HepG2 (cell line): ENCODE results near the gene POLR3E. TPM values are rescaled to one million over a fixed set of nuclear protein-coding genes. Genes with fewer than 3 reads are reported as not detected.
A peak's percentile ranks its signal among the peaks of the same experiment; 100 is the strongest.

ENCODE experiments used
- ATAC-seq: fragments of 200-7000 bp; cut with Tn5 transposase; 3 replicates; pipeline ENCODE4 v1.9.1; 2020; ENCODE audit warnings: mild to moderate bottlenecking, moderate library complexity
- BruUV-seq: library from RNA; stranded (reverse); fragments of 400-500 nt; replicated peaks from 2 replicates; lab custom pipeline; 2021; lab: Mats Ljungman, UMichigan
- CTCF ChIA-PET: fragments of 300-600 bp; formaldehyde crosslinking; extraction: SDS; loops from one replicate; lab custom pipeline; 2021; ENCODE audit warnings: low total read pairs, inconsistent platforms, low intra/inter-chr PET ratio; lab: Yijun Ruan, JAX
- POLR2A ChIA-PET: fragments of 350-600 bp; sonication (Branson Sonifier 250); formaldehyde crosslinking; loops from one replicate; lab custom pipeline; 2020; ENCODE audit warnings: antibody characterized with exemption, inconsistent platforms; lab: Yijun Ruan, JAX
- DNase-seq: peaks from one replicate; pipeline ENCODE4 v3.0.0-alpha.2; 2015; ENCODE audit warnings: low spot score
- FAIRE-seq: peaks from 3 replicates; lab custom pipeline; 2011; peaks lifted over from hg19 to GRCh38; lab: Jason Lieb, UNC
- H2AFZ ChIP-seq: one replicate; pipeline ENCODE4 v1.6.1; 2011; ENCODE audit warnings: low read length, inconsistent platforms
- H3K27ac ChIP-seq: fragments of 300-600 bp; 3 replicates; pipeline ENCODE4 v1.8.0; 2011; ENCODE audit warnings: mixed run types, mild to moderate bottlenecking, mixed read lengths, low read length, inconsistent platforms; ENCODE audit not compliant: insufficient read depth; ENCODE audit errors: extremely low read length
- H3K27me3 ChIP-seq, 2 experiments: fragments of 200-600 bp in 1 of 2; 2 replicates in 1 of 2; 3 replicates in 1 of 2; pipeline versions ENCODE4 v1.6.0 to v1.8.0; 2011; ENCODE audit warnings: low read length in 2 of 2, mild to moderate bottlenecking in 2 of 2, moderate library complexity in 2 of 2, inconsistent platforms in 1 of 2; ENCODE audit not compliant: insufficient read depth in 2 of 2, control insufficient read depth in 1 of 2
- H3K36me3 ChIP-seq, 2 experiments: fragments of 200-600 bp in 1 of 2; replicated peaks in 1 of 2; 2 replicates in 1 of 2; 3 replicates in 1 of 2; pipeline versions ENCODE4 v1.5.1 to v1.8.0; 2011; ENCODE audit warnings: low read length in 2 of 2, inconsistent platforms in 1 of 2; ENCODE audit not compliant: insufficient read depth in 2 of 2, control insufficient read depth in 1 of 2
- H3K4me1 ChIP-seq: 2 replicates; pipeline ENCODE4 v1.5.1; 2012; ENCODE audit warnings: low read length, inconsistent platforms; ENCODE audit not compliant: insufficient read depth
- H3K4me2 ChIP-seq: 2 replicates; pipeline ENCODE4 v1.6.0; 2011; ENCODE audit warnings: low read depth, low read length, inconsistent platforms
- H3K4me3 ChIP-seq, 3 experiments: fragments of 200-600 bp in 1 of 3; sonication (generic), shearing (Covaris generic) in 1 of 3; replicated peaks in 1 of 3; 2 replicates each; pipeline ENCODE4 v1.5.1; 2011 to 2016; ENCODE audit warnings: low read length in 3 of 3, inconsistent platforms in 2 of 3, low read depth in 2 of 3, mild to moderate bottlenecking in 2 of 3, control low read depth in 1 of 3, mixed read lengths in 1 of 3; ENCODE audit not compliant: insufficient read depth in 1 of 3
- H3K79me2 ChIP-seq: one replicate; pipeline ENCODE4 v1.6.1; 2011; ENCODE audit warnings: low read length, inconsistent platforms; ENCODE audit not compliant: insufficient read depth
- H3K9ac ChIP-seq: 2 replicates; pipeline ENCODE4 v1.6.0; 2011; ENCODE audit warnings: mild to moderate bottlenecking, low read depth, low read length, inconsistent platforms; ENCODE audit not compliant: insufficient read depth
- H3K9me3 ChIP-seq: 2 replicates; pipeline ENCODE4 v1.5.1; 2012; ENCODE audit warnings: mild to moderate bottlenecking, low read length
- H4K20me1 ChIP-seq: 2 replicates; pipeline ENCODE4 v1.6.0; 2011; ENCODE audit warnings: inconsistent platforms, mild to moderate bottlenecking, low read length, moderate library complexity; ENCODE audit not compliant: insufficient read depth
- AGO2 ChIP-seq: fragments of 200-400 bp; formaldehyde crosslinking; optimal IDR thresholded peaks from 2 replicates; pipeline ENCODE3; 2017; ENCODE audit warnings: mild to moderate bottlenecking, low read depth, low read length, moderate library complexity
- HNRNPL ChIP-seq: fragments of 200-400 bp; formaldehyde crosslinking; IDR thresholded peaks from 2 replicates; pipeline ENCODE4 v1.6.1; 2017; ENCODE audit warnings: mild to moderate bottlenecking, low read depth, low read length
- MAFF ChIP-seq: IDR thresholded peaks from 2 replicates; pipeline ENCODE4 v1.6.1; 2011; ENCODE audit warnings: low read depth, low read length, improper control_type of control experiment
- POLR2G ChIP-seq: fragments of 200-400 bp; formaldehyde crosslinking; IDR thresholded peaks from 2 replicates; pipeline ENCODE4 v1.6.1; 2018; ENCODE audit warnings: mild to moderate bottlenecking, low read depth, low read length, moderate library complexity
- RBM22 ChIP-seq: fragments of 200-400 bp; formaldehyde crosslinking; optimal IDR thresholded peaks from 2 replicates; pipeline ENCODE3; 2017; ENCODE audit warnings: mild to moderate bottlenecking, low read length, moderate library complexity
- SCMH1 ChIP-seq: sonication (generic); formaldehyde crosslinking; IDR thresholded peaks from 2 replicates; pipeline ENCODE4 v1.9.0; 2021; ENCODE audit warnings: missing genetic modification reagents, mild to moderate bottlenecking, borderline replicate concordance
- SRF ChIP-seq: IDR thresholded peaks from 2 replicates; pipeline ENCODE4 v1.6.1; 2011; ENCODE audit warnings: mild to moderate bottlenecking, low read depth, low read length, moderate library complexity
- TARDBP ChIP-seq: sonication (generic); formaldehyde crosslinking; IDR thresholded peaks from 2 replicates; pipeline ENCODE4 v1.8.0; 2022; ENCODE audit warnings: mild to moderate bottlenecking, missing genetic modification reagents
- ZKSCAN1 ChIP-seq: fragments of 150-350 bp; IDR thresholded peaks from 2 replicates; pipeline ENCODE4 v1.6.1; 2014; ENCODE audit warnings: low read length
- ZNF253 ChIP-seq: sonication (generic); formaldehyde crosslinking; IDR thresholded peaks from 2 replicates; pipeline ENCODE4 v1.8.0; 2022; ENCODE audit warnings: mild to moderate bottlenecking, missing genetic modification reagents, borderline replicate concordance
- ZNF333 ChIP-seq: sonication (generic); formaldehyde crosslinking; IDR thresholded peaks from 2 replicates; pipeline ENCODE4 v1.4.0; 2020; ENCODE audit warnings: mild to moderate bottlenecking, missing genetic modification reagents, borderline replicate concordance
- ZNF367 ChIP-seq: sonication (generic); formaldehyde crosslinking; IDR thresholded peaks from 2 replicates; pipeline ENCODE4 v1.4.0; 2020; ENCODE audit warnings: missing genetic modification reagents, borderline replicate concordance
- ZNF746 ChIP-seq: sonication (generic); formaldehyde crosslinking; IDR thresholded peaks from 2 replicates; pipeline ENCODE4 v1.8.0; 2022; ENCODE audit warnings: mild to moderate bottlenecking, missing genetic modification reagents
- ZNF878 ChIP-seq: sonication (generic); formaldehyde crosslinking; IDR thresholded peaks from 2 replicates; pipeline ENCODE4 v1.8.1; 2023; ENCODE audit warnings: mild to moderate bottlenecking, missing genetic modification reagents, moderate library complexity
- WGBS: methylation state at CpG from one replicate; pipeline ENCODE4 v1.1.6; 2017; ENCODE audit warnings: low lambda C conversion rate; 5-methylcytosine and 5-hydroxymethylcytosine counted together
- in situ Hi-C: cut with HindIII; loops from 2 replicates; pipeline ENCODE4 v1.10.0; 2017; ENCODE audit warnings: low pct_unique_long_range_greater_than_20kb; ENCODE audit not compliant: extremely low pct_ligation_motif_present
- intact Hi-C: fragments of 100-400 bp; cut with micrococcal nuclease; formaldehyde crosslinking; loops from one replicate; pipeline ENCODE4 v1.10.0; 2022; ENCODE audit not compliant: unreplicated experiment
- polyA plus RNA-seq, 8 experiments: library from polyadenylated mRNA; depleted of rRNA in 3 of 8; stranded (reverse) in 7 of 8; unstranded in 1 of 8; fragments of >200 nt; fragmentation: Illumina TruSeq in 4 of 8; extraction: Trizol in 4 of 8; gene quantifications; 2 replicates each; pipeline versions ENCODE4 v1.2.1 to v1.2.3, GENCODE V29; 2011 to 2016; ENCODE audit warnings: low read depth in 4 of 8, missing spikeins in 1 of 8, mixed read lengths in 1 of 8; ENCODE audit not compliant: insufficient read depth in 1 of 8
- total RNA-seq, 5 experiments: library from RNA; depleted of rRNA; stranded (reverse); fragments of >200 nt; fragmentation: Illumina TruSeq; extraction: Trizol; gene quantifications; 2 replicates each; pipeline ENCODE4 v1.2.3, GENCODE V29; 2016; ENCODE audit warnings: low read depth in 1 of 5
- TF ChIP-seq, protein P1 (sequence below): sonication (generic); formaldehyde crosslinking; IDR thresholded peaks from 2 replicates; pipeline ENCODE4 v1.9.0; 2021; ENCODE audit warnings: missing genetic modification reagents, borderline replicate concordance
- TF ChIP-seq, protein P2 (sequence below): sonication (generic); formaldehyde crosslinking; IDR thresholded peaks from 2 replicates; pipeline ENCODE4 v1.5.0; 2020; ENCODE audit warnings: missing genetic modification reagents
- TF ChIP-seq, protein P3 (sequence below): sonication (generic); formaldehyde crosslinking; IDR thresholded peaks from 2 replicates; pipeline ENCODE4 v1.4.0; 2020; ENCODE audit warnings: missing genetic modification reagents, borderline replicate concordance
- TF ChIP-seq, protein P4 (sequence below): fragments of 450-650 bp; IDR thresholded peaks from 2 replicates; pipeline ENCODE4 v1.6.1; 2016

The POLR3E gene
- total and polyA plus RNA-seq, 2 of the 13 experiments (the other 11 are each of a cell fraction or from before 2014, with no cell fraction given) = 135 to 262 TPM

DNA sequence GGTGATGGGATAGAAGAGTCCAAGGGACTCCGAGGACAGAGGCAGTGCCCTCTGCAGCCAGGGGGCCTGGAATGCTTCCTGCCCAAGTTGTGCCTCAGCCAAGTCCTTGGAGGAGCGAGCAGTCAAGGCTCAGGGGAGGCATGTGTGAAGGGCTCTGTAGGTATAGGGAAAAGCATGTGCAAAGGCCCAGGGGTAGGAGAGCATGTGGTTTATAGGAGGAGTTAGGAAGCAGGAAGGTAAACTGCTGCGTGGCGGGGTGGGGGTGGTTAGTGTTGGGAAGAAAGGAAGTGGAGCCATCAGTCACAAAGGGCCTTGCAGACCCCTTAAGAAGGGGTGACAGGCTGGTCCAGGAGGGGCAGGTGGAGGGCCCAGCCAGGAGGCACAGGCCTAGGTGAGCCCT lies 7.2 kb downstream of the POLR3E start:
- ATAC-seq (no peak), DNase-seq (no peak), FAIRE-seq (no peak)
- Histone ChIP-seq H3K27ac (no peak overlapping the region), H3K4me3 (no peak overlapping the region), H3K79me2 (peaks cover 46% of the 10 kb centered on the region), H4K20me1 (peaks cover 50% of the 10 kb centered on the region), H2AFZ (no peak overlapping the region), H3K4me2 (no peak overlapping the region), H3K27me3 (no peaks in the 10 kb centered on the region), H3K4me1 (peaks cover 18% of the 10 kb centered on the region), H3K9ac (no peak overlapping the region), H3K9me3 (no peaks in the 10 kb centered on the region), H3K36me3 (peaks cover 61 to 81% of the 10 kb centered on the region in 2 experiments)
- peak; percentile 16 for TF ChIP-seq RBM22
- TF ChIP-seq SRF = no peak
- TF ChIP-seq, protein P1, sequence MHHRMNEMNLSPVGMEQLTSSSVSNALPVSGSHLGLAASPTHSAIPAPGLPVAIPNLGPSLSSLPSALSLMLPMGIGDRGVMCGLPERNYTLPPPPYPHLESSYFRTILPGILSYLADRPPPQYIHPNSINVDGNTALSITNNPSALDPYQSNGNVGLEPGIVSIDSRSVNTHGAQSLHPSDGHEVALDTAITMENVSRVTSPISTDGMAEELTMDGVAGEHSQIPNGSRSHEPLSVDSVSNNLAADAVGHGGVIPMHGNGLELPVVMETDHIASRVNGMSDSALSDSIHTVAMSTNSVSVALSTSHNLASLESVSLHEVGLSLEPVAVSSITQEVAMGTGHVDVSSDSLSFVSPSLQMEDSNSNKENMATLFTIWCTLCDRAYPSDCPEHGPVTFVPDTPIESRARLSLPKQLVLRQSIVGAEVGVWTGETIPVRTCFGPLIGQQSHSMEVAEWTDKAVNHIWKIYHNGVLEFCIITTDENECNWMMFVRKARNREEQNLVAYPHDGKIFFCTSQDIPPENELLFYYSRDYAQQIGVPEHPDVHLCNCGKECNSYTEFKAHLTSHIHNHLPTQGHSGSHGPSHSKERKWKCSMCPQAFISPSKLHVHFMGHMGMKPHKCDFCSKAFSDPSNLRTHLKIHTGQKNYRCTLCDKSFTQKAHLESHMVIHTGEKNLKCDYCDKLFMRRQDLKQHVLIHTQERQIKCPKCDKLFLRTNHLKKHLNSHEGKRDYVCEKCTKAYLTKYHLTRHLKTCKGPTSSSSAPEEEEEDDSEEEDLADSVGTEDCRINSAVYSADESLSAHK (CRISPR knock-in tag) = no peak
- TF ChIP-seq ZNF253 (CRISPR knock-in tag) = no peak
- TF ChIP-seq ZNF746 (CRISPR knock-in tag) = no peak
- TF ChIP-seq MAFF = no peak
- TF ChIP-seq POLR2G = 0 out of 2 replicates have a peak, but pooled peaks have one; percentile 18
- TF ChIP-seq AGO2 = peak; percentile 22
- TF ChIP-seq, protein P2, sequence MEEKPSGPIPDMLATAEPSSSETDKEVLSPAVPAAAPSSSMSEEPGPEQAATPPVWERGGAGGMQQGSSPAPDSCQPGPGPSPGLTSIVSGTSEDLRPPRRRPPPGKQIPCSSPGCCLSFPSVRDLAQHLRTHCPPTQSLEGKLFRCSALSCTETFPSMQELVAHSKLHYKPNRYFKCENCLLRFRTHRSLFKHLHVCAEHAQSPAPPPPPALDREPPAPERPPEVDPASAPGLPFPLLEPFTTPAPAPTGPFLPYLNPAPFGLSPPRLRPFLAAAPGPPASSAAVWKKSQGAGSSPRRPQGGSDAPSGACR (CRISPR knock-in tag) = no peak
- TF ChIP-seq, protein P3, sequence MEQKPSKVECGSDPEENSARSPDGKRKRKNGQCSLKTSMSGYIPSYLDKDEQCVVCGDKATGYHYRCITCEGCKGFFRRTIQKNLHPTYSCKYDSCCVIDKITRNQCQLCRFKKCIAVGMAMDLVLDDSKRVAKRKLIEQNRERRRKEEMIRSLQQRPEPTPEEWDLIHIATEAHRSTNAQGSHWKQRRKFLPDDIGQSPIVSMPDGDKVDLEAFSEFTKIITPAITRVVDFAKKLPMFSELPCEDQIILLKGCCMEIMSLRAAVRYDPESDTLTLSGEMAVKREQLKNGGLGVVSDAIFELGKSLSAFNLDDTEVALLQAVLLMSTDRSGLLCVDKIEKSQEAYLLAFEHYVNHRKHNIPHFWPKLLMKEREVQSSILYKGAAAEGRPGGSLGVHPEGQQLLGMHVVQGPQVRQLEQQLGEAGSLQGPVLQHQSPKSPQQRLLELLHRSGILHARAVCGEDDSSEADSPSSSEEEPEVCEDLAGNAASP (CRISPR knock-in tag) = no peak
- no peak for TF ChIP-seq HNRNPL
- no peak for TF ChIP-seq ZNF333
- TF ChIP-seq ZNF367 = no peak
- TF ChIP-seq, protein P4, sequence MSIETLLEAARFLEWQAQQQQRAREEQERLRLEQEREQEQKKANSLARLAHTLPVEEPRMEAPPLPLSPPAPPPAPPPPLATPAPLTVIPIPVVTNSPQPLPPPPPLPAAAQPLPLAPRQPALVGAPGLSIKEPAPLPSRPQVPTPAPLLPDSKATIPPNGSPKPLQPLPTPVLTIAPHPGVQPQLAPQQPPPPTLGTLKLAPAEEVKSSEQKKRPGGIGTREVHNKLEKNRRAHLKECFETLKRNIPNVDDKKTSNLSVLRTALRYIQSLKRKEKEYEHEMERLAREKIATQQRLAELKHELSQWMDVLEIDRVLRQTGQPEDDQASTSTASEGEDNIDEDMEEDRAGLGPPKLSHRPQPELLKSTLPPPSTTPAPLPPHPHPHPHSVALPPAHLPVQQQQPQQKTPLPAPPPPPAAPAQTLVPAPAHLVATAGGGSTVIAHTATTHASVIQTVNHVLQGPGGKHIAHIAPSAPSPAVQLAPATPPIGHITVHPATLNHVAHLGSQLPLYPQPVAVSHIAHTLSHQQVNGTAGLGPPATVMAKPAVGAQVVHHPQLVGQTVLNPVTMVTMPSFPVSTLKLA = peak; percentile 63
- no peak for TF ChIP-seq SCMH1 (CRISPR knock-in tag)
- no peak for TF ChIP-seq TARDBP (CRISPR knock-in tag)
- no peak for TF ChIP-seq ZNF878 (CRISPR knock-in tag)
- TF ChIP-seq ZKSCAN1 = no peak
- in situ Hi-C loops (no loop called here), intact Hi-C loops (no loop called here)
- no TSS peak for BruUV-seq
- 98% methylated on average over 4 of the region's 4 CpGs for WGBS
- ChIA-PET POLR2A (no interaction called here), CTCF (no interaction called here)
